GM18498 (cell line): ENCODE results near the gene JAKMIP2.
"Not testable (repeated sequence)": the region's sequence is repeated elsewhere in the genome, so short reads cannot be mapped to it uniquely, and the experiment has no call there.

Experiments
- ATAC-seq: cut with Tn5 transposase; IDR thresholded peaks from one replicate; pipeline ENCODE4 v1.9.1; 2021; ENCODE audit warnings: mild to moderate bottlenecking, moderate library complexity; ENCODE audit not compliant: unreplicated experiment

Gene JAKMIP2

GRCh38 chr5:147782110-147783028 is at the start of gene JAKMIP2:
Gene JAKMIP2 (minus strand): TSS chr5:147782728. CDS start chr5:147671806, 110,922 bp downstream.
- ATAC-seq = peak; percentile 95

GRCh38 chr5:147831465-147831864 is 48.9 kb upstream of the JAKMIP2 start, which contains the start of gene SPINK1:
Gene SPINK1 (minus strand): TSS chr5:147831671. CDS start chr5:147831577, 94 bp downstream.
- no peak for ATAC-seq

- ATAC-seq = no peak
These were observed 47.5 kb upstream of the JAKMIP2 start for GRCh38 chr5:147830035-147830434.

GRCh38 chr5:147827017-147827416 is 44.5 kb upstream of the JAKMIP2 start:
- not testable (repeated sequence) for ATAC-seq

GRCh38 chr5:147826361-147826760 is 43.8 kb upstream of the JAKMIP2 start:
- ATAC-seq = no peak

- peak; percentile 91 for ATAC-seq
These were observed 40.4 kb upstream of the JAKMIP2 start for GRCh38 chr5:147822686-147823491.

- not testable (repeated sequence) for ATAC-seq
These were observed 39.7 kb upstream of the JAKMIP2 start for GRCh38 chr5:147822222-147822621.

- ATAC-seq = no peak
These were observed 39.2 kb upstream of the JAKMIP2 start for GRCh38 chr5:147821766-147822165.

GRCh38 chr5:147819261-147819770 is 36.8 kb upstream of the JAKMIP2 start:
- no peak for ATAC-seq

- no peak for ATAC-seq
These were observed 35.8 kb upstream of the JAKMIP2 start for GRCh38 chr5:147818290-147818689.

- no peak for ATAC-seq
These were observed 31.2 kb upstream of the JAKMIP2 start for GRCh38 chr5:147813696-147814095.

- ATAC-seq = no peak
These were observed 27.5 kb upstream of the JAKMIP2 start for GRCh38 chr5:147809830-147810666.

- peak; percentile 88 for ATAC-seq
These were observed 22.5 kb upstream of the JAKMIP2 start for GRCh38 chr5:147805030-147805454.

GRCh38 chr5:147804334-147804733 is 21.8 kb upstream of the JAKMIP2 start:
- no peak for ATAC-seq

GRCh38 chr5:147803926-147804325 is 21.4 kb upstream of the JAKMIP2 start:
- ATAC-seq = no peak

GRCh38 chr5:147803161-147803560 is 20.6 kb upstream of the JAKMIP2 start:
- ATAC-seq = not testable (repeated sequence)

GRCh38 chr5:147801461-147801860 is 18.9 kb upstream of the JAKMIP2 start:
- no peak for ATAC-seq

GRCh38 chr5:147800491-147800890 is 18.0 kb upstream of the JAKMIP2 start:
- ATAC-seq = no peak

- ATAC-seq = no peak
These were observed 14.2 kb upstream of the JAKMIP2 start for GRCh38 chr5:147796556-147797308.

- ATAC-seq = no peak
These were observed 8.7 kb upstream of the JAKMIP2 start for GRCh38 chr5:147791181-147791580.
